HepG2 (cell line): ENCODE data around the gene SPTAN1.

Experiments
- CEBPB ChIP-seq: IDR thresholded peaks from 2 replicates; pipeline ENCODE4 v1.6.1; 2011; ENCODE audit warnings: low read depth, low read length, improper control_type of control experiment, borderline replicate concordance
- CHD2 ChIP-seq: IDR thresholded peaks from 2 replicates; pipeline ENCODE4 v1.6.1; 2011; ENCODE audit warnings: low read depth, low read length, improper control_type of control experiment
- CREB1 ChIP-seq, 2 experiments: fragments of 450-650 bp in 1 of 2; IDR thresholded peaks; 2 replicates each; pipeline ENCODE4 v1.6.1; 2016 to 2017; ENCODE audit warnings: control low read depth in 1 of 2, mild to moderate bottlenecking in 1 of 2, missing compliant biosample characterization in 1 of 2, missing genetic modification characterization in 1 of 2
- CTCF ChIP-seq: sonication (generic); formaldehyde crosslinking; IDR thresholded peaks from 2 replicates; pipeline ENCODE4 v1.5.0; 2020; ENCODE audit warnings: mild to moderate bottlenecking, missing genetic modification reagents, moderate library complexity
- FOSL2 ChIP-seq: sonication (generic); formaldehyde crosslinking; IDR thresholded peaks from 2 replicates; pipeline ENCODE4 v1.4.0; 2020; ENCODE audit warnings: missing genetic modification reagents
- KLF16 ChIP-seq, 2 experiments: sonication (generic) in 1 of 2; formaldehyde crosslinking in 1 of 2; IDR thresholded peaks; 2 replicates each; pipeline versions ENCODE4 v1.6.1 to v1.8.0; 2016 to 2023; ENCODE audit warnings: missing genetic modification reagents in 2 of 2, missing compliant biosample characterization in 1 of 2
- MNT ChIP-seq: fragments of 450-650 bp; IDR thresholded peaks from 2 replicates; pipeline ENCODE4 v1.6.1; 2016
- POLR2A ChIP-seq, 2 experiments: IDR thresholded peaks; 2 replicates each; pipeline ENCODE4 v1.6.1; 2011; ENCODE audit warnings: low read depth in 2 of 2, low read length in 2 of 2, mild to moderate bottlenecking in 1 of 2, moderate library complexity in 1 of 2; ENCODE audit not compliant: insufficient read depth in 1 of 2
- SMC3 ChIP-seq: IDR thresholded peaks from 2 replicates; pipeline ENCODE4 v1.6.1; 2011; ENCODE audit warnings: low read length, improper control_type of control experiment
- ZNF121 ChIP-seq: sonication (generic); formaldehyde crosslinking; IDR thresholded peaks from 2 replicates; pipeline ENCODE4 v1.5.0; 2020; ENCODE audit warnings: mild to moderate bottlenecking, missing genetic modification reagents
- ZNF652 ChIP-seq: IDR thresholded peaks from 2 replicates; pipeline ENCODE4 v1.6.1; 2016; ENCODE audit warnings: low read depth, borderline replicate concordance

GRCh38 chr9:128634111-128634510, 81.7 kb downstream of the SPTAN1 start:
- no peak for TF ChIP-seq CTCF (CRISPR knock-in tag)
- no peak for TF ChIP-seq ZNF652
- no peak for TF ChIP-seq CREB1 (IDR thresholded peaks at IDR 0.05)
- no peak for TF ChIP-seq CREB1 (CRISPR knock-in tag; IDR thresholded peaks at IDR 0.05)
- TF ChIP-seq CHD2, result no peak
- no peak for TF ChIP-seq MNT
- no peak for TF ChIP-seq ZNF121
- TF ChIP-seq FOSL2 (CRISPR knock-in tag), result no peak
- TF ChIP-seq KLF16 (CRISPR knock-in tag; IDR thresholded peaks at IDR 0.05), result no peak
- TF ChIP-seq POLR2A (IDR thresholded peaks at IDR 0.05; ENCODE audit: insufficient read depth in 1 of 2, low read depth in 2 of 2, low read length in 2 of 2), result no peak
- no peak for TF ChIP-seq CEBPB
- TF ChIP-seq SMC3, result no peak
